Activated CD4-positive, alpha-beta memory T cell treated with anti-CD3 and anti-CD28 coated beads, Interleukin-2, amount 10 ng/mL, durations not matched to agents 7 days and 5 days (primary cell): ENCODE measurements around the gene CHCHD6. TPM values are rescaled to one million over a fixed set of nuclear protein-coding genes. Genes with fewer than 3 reads are reported as not detected.

Experiments used
- CTCF ChIA-PET: fragments of 350-600 bp; sonication (Branson Sonifier 250); formaldehyde crosslinking; loops from one replicate; lab custom pipeline; 2021; ENCODE audit warnings: antibody characterized with exemption, inconsistent platforms; lab: Charles Lee
- POLR2A ChIA-PET: fragments of 350-600 bp; sonication (Branson Sonifier 250); formaldehyde crosslinking; loops from one replicate; lab custom pipeline; 2021; ENCODE audit warnings: antibody characterized with exemption; lab: Charles Lee
- DNase-seq: peaks from one replicate; pipeline ENCODE4 v3.0.0-alpha.2; 2020
- H3K27ac Mint-ChIP-seq: one replicate; pipeline ENCODE4 v1.8.0; 2021; ENCODE audit warnings: mild to moderate bottlenecking, mixed read lengths
- H3K27me3 Mint-ChIP-seq: one replicate; pipeline ENCODE4 v1.8.0; 2021; ENCODE audit warnings: mixed read lengths
- H3K36me3 Mint-ChIP-seq: one replicate; pipeline ENCODE4 v1.8.0; 2021; ENCODE audit warnings: low read depth, mixed read lengths
- H3K4me1 Mint-ChIP-seq: one replicate; pipeline ENCODE4 v1.8.0; 2021; ENCODE audit warnings: mixed read lengths
- H3K4me3 Mint-ChIP-seq: one replicate; pipeline ENCODE4 v1.8.0; 2021; ENCODE audit warnings: mild to moderate bottlenecking, mixed read lengths
- H3K9me3 Mint-ChIP-seq: one replicate; pipeline ENCODE4 v1.8.0; 2021; ENCODE audit warnings: mixed read lengths
- total RNA-seq, 2 experiments: library from RNA; stranded (reverse); gene quantifications; one replicate each; pipeline ENCODE4 v1.2.3, GENCODE V29; 2021

CHCHD6 gene
- total RNA-seq, 2 experiments from 2014 or later: 4.0 to 4.1 TPM

- Mint-ChIP-seq H3K4me3 (no peak overlapping the region), H3K27ac (no peak overlapping the region), H3K36me3 (no peaks in the 10 kb centered on the region), H3K9me3 (no peaks in the 10 kb centered on the region), H3K27me3 (no peaks in the 10 kb centered on the region), H3K4me1 (peaks cover under 1% of the 10 kb centered on the region)
- no peak for DNase-seq
- ChIA-PET POLR2A (no interaction called here), CTCF (no interaction called here)
These were observed 166.7 kb downstream of the CHCHD6 start for GRCh38 chr3:126870608-126871210.

GRCh38 chr3:126872701-126873342, 168.8 kb downstream of the CHCHD6 start:
- Mint-ChIP-seq H3K4me3 (no peak overlapping the region), H3K4me1 (peaks cover under 1% of the 10 kb centered on the region), H3K36me3 (no peaks in the 10 kb centered on the region), H3K27ac (no peak overlapping the region), H3K27me3 (no peaks in the 10 kb centered on the region), H3K9me3 (no peaks in the 10 kb centered on the region)
- POLR2A ChIA-PET: no interaction called here
- CTCF ChIA-PET: no interaction called here
- no peak for DNase-seq

- no peak overlapping the region for H3K4me3 Mint-ChIP-seq
- H3K4me1 Mint-ChIP-seq: peaks cover 1% of the 10 kb centered on the region
- ChIA-PET POLR2A (no interaction called here), CTCF (no interaction called here)
- H3K27me3 Mint-ChIP-seq: no peaks in the 10 kb centered on the region
- H3K36me3 Mint-ChIP-seq: no peaks in the 10 kb centered on the region
- H3K9me3 Mint-ChIP-seq: no peaks in the 10 kb centered on the region
- H3K27ac Mint-ChIP-seq: no peak overlapping the region
- no peak for DNase-seq
These were observed 169.4 kb downstream of the CHCHD6 start for GRCh38 chr3:126873416-126873815.

- DNase-seq: no peak
- peaks cover 1% of the 10 kb centered on the region for H3K4me1 Mint-ChIP-seq
- ChIA-PET POLR2A (no interaction called here), CTCF (no interaction called here)
- H3K36me3 Mint-ChIP-seq: no peaks in the 10 kb centered on the region
- H3K9me3 Mint-ChIP-seq: no peaks in the 10 kb centered on the region
- H3K27me3 Mint-ChIP-seq: no peaks in the 10 kb centered on the region
- no peak overlapping the region for H3K27ac Mint-ChIP-seq
- H3K4me3 Mint-ChIP-seq: no peak overlapping the region
These were observed 174.6 kb downstream of the CHCHD6 start for GRCh38 chr3:126878664-126879063.

- POLR2A ChIA-PET: no interaction called here
- H3K4me3 Mint-ChIP-seq: no peak overlapping the region
- no peaks in the 10 kb centered on the region for H3K9me3 Mint-ChIP-seq
- H3K36me3 Mint-ChIP-seq: no peaks in the 10 kb centered on the region
- CTCF ChIA-PET: no interaction called here
- no peaks in the 10 kb centered on the region for H3K27me3 Mint-ChIP-seq
- peaks cover 1% of the 10 kb centered on the region for H3K4me1 Mint-ChIP-seq
- DNase-seq: no peak
- H3K27ac Mint-ChIP-seq: no peak overlapping the region
These were observed 176.9 kb downstream of the CHCHD6 start for GRCh38 chr3:126880901-126881300.

- CTCF ChIA-PET: no interaction called here
- Mint-ChIP-seq H3K9me3 (no peaks in the 10 kb centered on the region), H3K4me1 (peaks cover 1% of the 10 kb centered on the region), H3K27ac (no peak overlapping the region), H3K4me3 (no peak overlapping the region), H3K27me3 (no peaks in the 10 kb centered on the region), H3K36me3 (no peaks in the 10 kb centered on the region)
- POLR2A ChIA-PET: no interaction called here
- no peak for DNase-seq
These were observed 177.8 kb downstream of the CHCHD6 start for GRCh38 chr3:126881861-126882260.

- no peaks in the 10 kb centered on the region for H3K27me3 Mint-ChIP-seq
- no peak overlapping the region for H3K27ac Mint-ChIP-seq
- H3K9me3 Mint-ChIP-seq: no peaks in the 10 kb centered on the region
- POLR2A ChIA-PET: no interaction called here
- no peaks in the 10 kb centered on the region for H3K36me3 Mint-ChIP-seq
- no peak overlapping the region for H3K4me3 Mint-ChIP-seq
- H3K4me1 Mint-ChIP-seq: peaks cover 4% of the 10 kb centered on the region
- CTCF ChIA-PET: no interaction called here
- DNase-seq: no peak
These were observed 179.2 kb downstream of the CHCHD6 start for GRCh38 chr3:126883241-126883640.

- no peak overlapping the region for H3K27ac Mint-ChIP-seq
- H3K27me3 Mint-ChIP-seq: no peaks in the 10 kb centered on the region
- POLR2A ChIA-PET: no interaction called here
- no peak overlapping the region for H3K4me3 Mint-ChIP-seq
- H3K36me3 Mint-ChIP-seq: no peaks in the 10 kb centered on the region
- no peak for DNase-seq
- H3K9me3 Mint-ChIP-seq: no peaks in the 10 kb centered on the region
- peaks cover 11% of the 10 kb centered on the region for H3K4me1 Mint-ChIP-seq
- CTCF ChIA-PET: no interaction called here
These were observed 181.4 kb downstream of the CHCHD6 start for GRCh38 chr3:126885425-126885824.

- H3K4me3 Mint-ChIP-seq: no peak overlapping the region
- H3K36me3 Mint-ChIP-seq: no peaks in the 10 kb centered on the region
- peaks cover 11% of the 10 kb centered on the region for H3K4me1 Mint-ChIP-seq
- no peaks in the 10 kb centered on the region for H3K27me3 Mint-ChIP-seq
- no peak for DNase-seq
- ChIA-PET CTCF (no interaction called here), POLR2A (no interaction called here)
- no peaks in the 10 kb centered on the region for H3K9me3 Mint-ChIP-seq
- no peak overlapping the region for H3K27ac Mint-ChIP-seq
These were observed 182.2 kb downstream of the CHCHD6 start for GRCh38 chr3:126886217-126886616.

GRCh38 chr3:126887686-126888085, 183.6 kb downstream of the CHCHD6 start:
- ChIA-PET POLR2A (interaction anchor here (1.6 kb wide), 1 partner anchor 24 kb away, joined by 3 read pairs; no protein-coding TSS in a partner anchor), CTCF (no interaction called here)
- H3K27me3 Mint-ChIP-seq: no peaks in the 10 kb centered on the region
- no peaks in the 10 kb centered on the region for H3K36me3 Mint-ChIP-seq
- H3K4me1 Mint-ChIP-seq: peaks cover 11% of the 10 kb centered on the region
- DNase-seq: no peak
- no peak overlapping the region for H3K27ac Mint-ChIP-seq
- no peaks in the 10 kb centered on the region for H3K9me3 Mint-ChIP-seq
- H3K4me3 Mint-ChIP-seq: no peak overlapping the region

- H3K27ac Mint-ChIP-seq: no peak overlapping the region
- no peak for DNase-seq
- H3K9me3 Mint-ChIP-seq: no peaks in the 10 kb centered on the region
- no peaks in the 10 kb centered on the region for H3K36me3 Mint-ChIP-seq
- CTCF ChIA-PET: no interaction called here
- peaks cover 11% of the 10 kb centered on the region for H3K4me1 Mint-ChIP-seq
- POLR2A ChIA-PET: interaction anchor here (1.6 kb wide), 1 partner anchor 23 kb away, joined by 3 read pairs; no protein-coding TSS in a partner anchor
- H3K27me3 Mint-ChIP-seq: no peaks in the 10 kb centered on the region
- no peak overlapping the region for H3K4me3 Mint-ChIP-seq
These were observed 184.2 kb downstream of the CHCHD6 start for GRCh38 chr3:126888186-126888760.

GRCh38 chr3:126889276-126890201, 185.5 kb downstream of the CHCHD6 start:
- Mint-ChIP-seq H3K4me1 (peaks cover 11% of the 10 kb centered on the region), H3K9me3 (no peaks in the 10 kb centered on the region), H3K27ac (no peak overlapping the region), H3K36me3 (no peaks in the 10 kb centered on the region), H3K4me3 (no peak overlapping the region), H3K27me3 (no peaks in the 10 kb centered on the region)
- ChIA-PET POLR2A (no interaction called here), CTCF (no interaction called here)
- DNase-seq: no peak

GRCh38 chr3:126891141-126891540, 187.1 kb downstream of the CHCHD6 start:
- ChIA-PET POLR2A (no interaction called here), CTCF (no interaction called here)
- no peak for DNase-seq
- H3K27me3 Mint-ChIP-seq: no peaks in the 10 kb centered on the region
- H3K27ac Mint-ChIP-seq: no peak overlapping the region
- no peaks in the 10 kb centered on the region for H3K9me3 Mint-ChIP-seq
- no peaks in the 10 kb centered on the region for H3K36me3 Mint-ChIP-seq
- no peak overlapping the region for H3K4me3 Mint-ChIP-seq
- H3K4me1 Mint-ChIP-seq: peaks cover 11% of the 10 kb centered on the region
